A549 (cell line): ENCODE results near the gene PHF21A. TPM values are rescaled to one million over a fixed set of nuclear protein-coding genes. Genes with fewer than 3 reads are reported as not detected.

Experiments used
- ATAC-seq, 2 experiments: fragments of 200-7000 bp in 1 of 2; fragments of >200 bp in 1 of 2; cut with Nextera tagmentation in 1 of 2; cut with Tn5 transposase in 1 of 2; 3 replicates each; pipeline versions ENCODE4 v1.8.0 to v1.9.1; 2018 to 2020; ENCODE audit warnings: mild to moderate bottlenecking in 1 of 2, moderate library complexity in 1 of 2
- CTCF ChIA-PET: fragments of 300-600 bp; sonication (Branson Sonifier 250); formaldehyde crosslinking; extraction: SDS; loops from one replicate; lab custom pipeline; 2021; ENCODE audit warnings: antibody characterized with exemption, inconsistent platforms; lab: Yijun Ruan, JAX
- POLR2A ChIA-PET: fragments of 350-600 bp; formaldehyde crosslinking; extraction: SDS; loops from one replicate; lab custom pipeline; 2021; ENCODE audit warnings: antibody characterized with exemption, inconsistent platforms; lab: Yijun Ruan, JAX
- DNase-seq, 2 experiments: peaks; one replicate each; pipeline versions ENCODE4 v3.0.0 to v3.0.0-alpha.2; 2011 to 2016; ENCODE audit warnings: low read depth in 1 of 2, low spot score in 1 of 2
- FAIRE-seq: peaks from 2 replicates; lab custom pipeline; 2011; peaks lifted over from hg19 to GRCh38; lab: Jason Lieb, UNC
- H3K27ac ChIP-seq, 2 experiments: fragments of >200 bp; sonication (Bioruptor Twin); formaldehyde crosslinking; 3 replicates each; pipeline ENCODE4 v1.5.1; 2016 to 2017
- H3K4me1 ChIP-seq: fragments of >200 bp; sonication (Bioruptor Twin); formaldehyde crosslinking; 3 replicates; pipeline ENCODE4 v1.6.1; 2016
- H3K4me2 ChIP-seq: fragments of >200 bp; sonication (Bioruptor Twin); formaldehyde crosslinking; 3 replicates; pipeline ENCODE4 v1.6.1; 2016
- H3K4me3 ChIP-seq: fragments of >200 bp; sonication (Bioruptor Twin); formaldehyde crosslinking; 3 replicates; pipeline ENCODE4 v1.5.1; 2016
- H3K9me3 ChIP-seq: fragments of >200 bp; sonication (Bioruptor Twin); formaldehyde crosslinking; 3 replicates; pipeline ENCODE4 v1.6.1; 2016
- CHD2 ChIP-seq: fragments of 150-350 bp; IDR thresholded peaks from 2 replicates; pipeline ENCODE4 v1.6.1; 2014; ENCODE audit warnings: low read length; ENCODE audit not compliant: partially characterized antibody
- CTCF ChIP-seq: fragments of >200 bp; sonication (Bioruptor Twin); formaldehyde crosslinking; IDR thresholded peaks from 3 replicates; pipeline ENCODE4 v1.5.1; 2016
- E2F6 ChIP-seq: IDR thresholded peaks from 2 replicates; pipeline ENCODE4 v1.6.1; 2012; ENCODE audit warnings: low read depth, borderline replicate concordance
- ELK1 ChIP-seq: fragments of 150-350 bp; IDR thresholded peaks from 2 replicates; pipeline ENCODE4 v1.6.1; 2014; ENCODE audit warnings: low read depth, mild to moderate bottlenecking, low read length
- FOSB ChIP-seq: fragments of 250-450 bp; sonication (Bioruptor Pico); IDR thresholded peaks from 2 replicates; pipeline ENCODE4 v1.5.0; 2020; ENCODE audit warnings: mild to moderate bottlenecking, moderate library complexity
- FOXS1 ChIP-seq: fragments of 250-450 bp; sonication (Bioruptor Pico); IDR thresholded peaks from 2 replicates; pipeline ENCODE4 v1.5.0; 2020; ENCODE audit warnings: mild to moderate bottlenecking, moderate library complexity
- HOXB13 ChIP-seq: fragments of 250-450 bp; sonication (Bioruptor Pico); IDR thresholded peaks from 2 replicates; pipeline ENCODE4 v1.5.0; 2020; ENCODE audit warnings: low read depth, mild to moderate bottlenecking, moderate library complexity
- JUN ChIP-seq, 2 experiments: fragments of >200 bp; sonication (Bioruptor Twin); formaldehyde crosslinking; IDR thresholded peaks; 2 replicates in 1 of 2; 3 replicates in 1 of 2; pipeline ENCODE4 v1.6.1; 2016 to 2017
- KDM5A ChIP-seq: fragments of 200-600 bp; sonication (generic); IDR thresholded peaks from 2 replicates; pipeline ENCODE4 v1.6.1; 2016; ENCODE audit warnings: antibody characterized with exemption, mild to moderate bottlenecking
- MAFK ChIP-seq: fragments of 450-650 bp; IDR thresholded peaks from 2 replicates; pipeline ENCODE4 v1.6.1; 2014; ENCODE audit not compliant: partially characterized antibody
- PHF8 ChIP-seq: fragments of 200-600 bp; sonication (generic); IDR thresholded peaks from 2 replicates; pipeline ENCODE4 v1.6.1; 2016; ENCODE audit warnings: low read depth, mild to moderate bottlenecking, antibody characterized with exemption, moderate library complexity, borderline replicate concordance
- POLR2A ChIP-seq: IDR thresholded peaks from 2 replicates; pipeline ENCODE4 v1.6.1; 2012; ENCODE audit warnings: mild to moderate bottlenecking, low read length
- RCOR1 ChIP-seq: fragments of 150-350 bp; IDR thresholded peaks from 2 replicates; pipeline ENCODE4 v1.6.1; 2014; ENCODE audit warnings: antibody characterized with exemption, low read length, low read depth
- REST ChIP-seq: fragments of 200-600 bp; sonication (generic); IDR thresholded peaks from 2 replicates; pipeline ENCODE4 v1.6.1; 2016; ENCODE audit warnings: antibody characterized with exemption, mild to moderate bottlenecking, moderate library complexity
- ZFP36 ChIP-seq: fragments of 450-650 bp; IDR thresholded peaks from 2 replicates; pipeline ENCODE4 v1.6.1; 2014; ENCODE audit warnings: borderline replicate concordance; ENCODE audit not compliant: partially characterized antibody
- ZNF302 ChIP-seq: fragments of 250-450 bp; sonication (Bioruptor Pico); IDR thresholded peaks from 2 replicates; pipeline ENCODE4 v1.9.0; 2021; ENCODE audit warnings: inconsistent platforms, mild to moderate bottlenecking, moderate library complexity
- WGBS: methylation state at CpG from one replicate; pipeline ENCODE4 v1.1.6; 2017; ENCODE audit errors: missing lambda C conversion rate; 5-methylcytosine and 5-hydroxymethylcytosine counted together
- polyA plus RNA-seq, 4 experiments: library from polyadenylated mRNA; depleted of rRNA in 3 of 4; stranded (reverse); fragments of >200 nt; fragmentation: RNase III in 1 of 4; extraction: RNeasy Plus Mini Kit Qiagen cat#74134 plus additional on column Dnase treatment in 1 of 4; gene quantifications; 2 replicates in 3 of 4; 3 replicates in 1 of 4; pipeline ENCODE4 v1.2.3, GENCODE V29; 2011 to 2017

PHF21A gene
- polyA plus RNA-seq, 2 of the 4 experiments (the other 2 are of a cell fraction), result 20.0 to 31.9 TPM

DNA sequence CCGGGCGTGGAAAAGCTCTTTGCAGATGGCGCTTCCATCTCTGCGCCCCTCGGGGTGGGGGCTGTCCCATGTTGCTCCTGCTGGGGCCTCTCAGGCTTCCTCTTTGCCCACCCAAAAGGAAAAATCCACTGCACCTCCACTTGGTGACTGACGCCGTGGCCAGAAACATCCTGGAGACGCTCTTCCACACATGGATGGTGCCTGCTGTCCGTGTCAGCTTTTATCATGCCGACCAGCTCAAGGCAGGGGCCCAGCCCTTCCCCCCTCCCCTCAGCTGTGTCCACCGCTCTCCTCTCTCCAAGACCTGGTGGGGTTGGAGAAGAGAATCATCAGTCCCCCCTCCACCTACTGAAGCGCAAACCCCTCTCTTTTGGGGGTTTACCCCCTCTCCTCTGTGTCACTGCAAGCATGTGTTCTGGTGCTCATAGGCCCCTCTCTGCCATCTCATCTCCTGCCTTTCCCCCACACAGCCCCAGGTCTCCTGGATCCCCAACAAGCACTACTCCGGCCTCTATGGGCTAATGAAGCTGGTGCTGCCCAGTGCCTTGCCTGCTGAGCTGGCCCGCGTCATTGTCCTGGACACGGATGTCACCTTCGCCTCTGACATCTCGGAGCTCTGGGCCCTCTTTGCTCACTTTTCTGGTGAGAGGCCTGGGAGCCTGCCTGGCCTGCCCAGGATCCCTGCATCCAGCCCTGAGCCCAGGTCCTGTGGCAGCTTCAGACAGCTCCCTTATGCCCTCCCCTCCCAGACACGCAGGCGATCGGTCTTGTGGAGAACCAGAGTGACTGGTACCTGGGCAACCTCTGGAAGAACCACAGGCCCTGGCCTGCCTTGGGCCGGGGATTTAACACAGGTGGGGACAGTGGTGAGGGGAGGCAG lies 197.0 kb downstream of the PHF21A start (continued):
- TF ChIP-seq MAFK (no peak), CTCF (no peak), FOSB (no peak), PHF8 (no peak), JUN (IDR thresholded peaks at IDR 0.05) (no peak), ZFP36 (no peak)

GRCh38 chr11:45922425-45923082 lies 198.7 kb downstream of the PHF21A start, which contains the start of gene LARGE2:
TSS of gene LARGE2 (plus strand) at chr11:45922656. CDS start at chr11:45922883, 227 bp downstream.
- CTCF ChIA-PET, result interaction anchor here (1.0 to 1.9 kb wide), 4 partner anchors 8 to 150 kb away, joined by 3 to 9 read pairs (median 4); no protein-coding TSS in a partner anchor
- peak within 1 kb of the TSS; percentile 58 to 80; a peak in 5 of 6 replicates for H3K27ac ChIP-seq
- TF ChIP-seq CHD2 (no peak), CTCF (no peak), ZNF302 (no peak), HOXB13 (CRISPR knock-in tag) (no peak), POLR2A (no peak), REST (no peak), ELK1 (no peak), E2F6 (no peak), RCOR1 (no peak), KDM5A (no peak), FOXS1 (no peak)
- TF ChIP-seq, all 56 proteins: peak for 0
- Histone ChIP-seq H3K4me1 (peaks cover 4% of the 10 kb centered on the region; the same call in 2 of the 3 replicates), H3K9me3 (no peaks in the 10 kb centered on the region), H3K4me3 (peak within 1 kb of the TSS; percentile 55), H3K4me2 (peak within 1 kb of the TSS; percentile 91)
- DNase-seq, result peak in 1 of 2 experiments; percentile 48
- no peak for FAIRE-seq
- WGBS, result no CpG with 5 or more reads among the region's 73 CpGs
- no peak; a peak in 1 of 6 replicates for ATAC-seq
- POLR2A ChIA-PET, result no interaction called here
